HS-5 (cell line): ENCODE results near the gene ACTR5.

Experiments used
- DNase-seq: peaks from one replicate; pipeline ENCODE4 v3.0.0-alpha.2; 2012; ENCODE audit warnings: low read depth

ACTR5 gene

DNA sequence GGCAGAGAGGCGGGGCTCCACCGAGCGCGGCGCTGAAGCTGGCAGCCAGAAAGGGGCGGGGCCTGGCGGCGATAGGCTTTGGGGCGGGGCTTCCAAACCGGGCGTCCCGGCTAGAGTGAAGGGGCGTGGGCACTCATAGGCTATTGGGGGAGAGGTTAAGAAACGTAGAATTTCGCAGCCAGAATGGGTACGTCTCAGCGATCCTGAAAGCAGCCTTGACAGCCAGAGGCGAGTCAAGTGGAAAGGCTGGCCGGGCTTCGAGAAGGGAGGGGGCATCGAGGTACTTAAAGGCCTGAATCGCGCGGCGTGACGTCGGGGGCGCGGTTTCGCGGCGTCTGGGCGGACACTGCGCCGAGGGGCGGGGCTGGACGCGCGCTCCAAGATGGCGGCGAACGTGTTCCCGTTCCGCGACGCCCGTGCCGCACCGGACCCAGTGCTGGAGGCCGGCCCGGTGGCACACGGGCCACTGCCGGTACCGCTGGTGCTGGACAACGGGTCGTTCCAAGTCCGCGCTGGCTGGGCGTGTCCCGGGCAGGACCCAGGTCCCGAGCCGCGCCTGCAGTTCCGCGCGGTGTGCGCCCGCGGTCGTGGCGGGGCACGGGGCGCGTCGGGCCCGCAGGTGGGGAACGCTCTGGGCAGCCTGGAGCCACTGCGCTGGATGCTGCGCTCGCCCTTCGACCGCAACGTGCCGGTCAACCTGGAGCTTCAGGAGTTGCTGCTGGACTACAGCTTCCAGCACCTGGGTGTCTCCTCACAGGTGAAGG is at the start of gene ACTR5:
TSS of gene ACTR5 (plus strand) at position 364 of the 764 bp plus-strand sequence. CDS start at position 383, 19 bp downstream.
- DNase-seq = peak; percentile 86

DNA sequence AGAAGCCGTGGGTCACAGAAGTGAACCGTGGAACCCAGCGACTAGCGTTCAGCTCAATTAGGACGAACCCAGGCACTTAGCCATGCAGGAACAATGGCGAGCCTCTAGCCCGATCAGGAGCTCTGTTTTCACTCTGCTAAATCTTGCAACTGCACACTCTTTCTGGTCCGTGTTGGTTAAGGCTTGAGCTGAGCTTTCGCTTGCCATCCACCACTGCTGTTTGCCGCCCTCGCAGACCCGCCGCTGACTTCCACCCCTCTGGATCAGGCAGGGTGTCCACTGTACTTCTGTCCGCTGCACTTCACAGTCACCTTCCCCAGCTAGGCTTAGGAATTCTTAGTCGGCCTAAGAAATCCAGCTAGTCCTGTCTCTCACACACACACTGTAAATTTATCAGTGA is 49.7 kb upstream of the ACTR5 start:
- DNase-seq = no peak

DNA sequence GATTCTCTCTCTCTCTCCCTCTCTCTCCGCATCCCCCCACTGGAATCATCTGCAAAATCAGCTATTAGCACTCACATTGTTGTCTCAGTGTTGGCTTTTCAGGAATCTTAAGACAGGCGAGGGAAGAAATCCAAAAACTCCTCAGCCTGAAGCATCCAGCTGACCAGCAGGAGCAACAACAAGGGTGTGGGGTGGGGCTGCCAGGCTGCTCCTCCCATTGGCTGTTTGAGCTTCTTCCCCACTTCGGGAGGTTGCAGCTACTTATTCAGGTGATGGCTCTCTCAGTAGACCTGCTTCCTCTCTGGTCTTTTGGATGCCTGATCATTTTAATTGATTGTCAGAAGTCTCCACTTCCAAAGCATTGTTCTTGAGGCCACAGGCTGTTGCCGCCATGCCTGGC is 48.1 kb upstream of the ACTR5 start:
- DNase-seq = no peak

DNA sequence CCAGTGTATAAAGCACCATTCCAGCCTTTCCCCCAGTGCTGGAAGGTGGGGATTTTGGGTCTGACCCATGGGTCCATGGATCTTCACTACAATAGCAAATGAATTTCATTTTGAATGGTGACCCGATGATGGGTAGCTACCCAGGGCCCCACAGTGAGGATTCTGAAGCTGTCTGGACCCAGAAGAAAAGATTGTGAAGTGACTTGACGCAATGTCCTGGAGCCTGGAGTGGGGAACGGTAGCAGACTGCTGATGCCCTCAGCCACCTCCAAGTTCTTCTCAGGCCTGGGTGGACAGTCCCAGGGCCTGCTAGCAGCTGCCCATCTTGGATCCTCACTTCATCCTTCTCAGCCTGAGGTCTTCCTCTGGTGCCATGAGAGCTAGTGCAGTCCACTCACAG is 47.3 kb upstream of the ACTR5 start:
- no peak for DNase-seq

DNA sequence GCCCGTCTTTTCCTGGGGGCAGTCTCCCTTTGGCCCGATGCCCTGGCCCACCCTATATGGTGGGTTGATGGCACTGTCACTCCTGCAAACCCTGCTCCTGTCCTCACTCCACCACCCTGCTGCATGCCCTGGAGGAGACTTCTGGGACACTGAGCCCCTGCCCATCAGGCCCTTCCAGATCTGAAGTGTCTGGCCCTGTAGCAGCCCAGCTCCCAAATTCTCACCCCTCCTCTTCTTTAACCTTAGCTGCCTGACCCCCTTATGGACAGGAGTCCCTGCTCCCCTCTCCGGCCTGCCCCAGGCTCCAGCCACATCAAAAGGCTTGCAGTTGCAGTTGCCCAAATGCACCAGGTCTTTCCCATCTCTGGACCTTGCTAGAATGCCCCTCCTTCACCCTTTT is 44.7 kb upstream of the ACTR5 start:
- no peak for DNase-seq

DNA sequence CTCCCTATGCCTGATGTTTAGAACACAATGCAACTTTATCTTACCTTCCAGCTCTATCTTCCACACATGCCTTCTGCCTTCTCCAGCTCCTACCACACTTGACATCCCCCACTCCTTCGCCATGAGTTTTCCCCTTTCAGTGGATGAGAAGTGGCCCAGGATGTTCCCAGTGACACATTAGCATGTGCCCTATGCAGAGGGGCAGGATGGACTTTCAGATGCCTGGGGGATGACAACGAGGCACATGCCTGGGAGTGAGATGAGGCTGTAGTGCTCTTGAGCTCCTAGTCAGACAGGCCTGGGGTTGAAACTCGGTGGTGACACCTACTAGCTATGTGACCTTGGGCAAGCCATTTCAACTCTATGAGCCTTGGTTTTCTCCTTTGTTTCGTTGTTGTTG is 44.1 kb upstream of the ACTR5 start:
- no peak for DNase-seq

DNA sequence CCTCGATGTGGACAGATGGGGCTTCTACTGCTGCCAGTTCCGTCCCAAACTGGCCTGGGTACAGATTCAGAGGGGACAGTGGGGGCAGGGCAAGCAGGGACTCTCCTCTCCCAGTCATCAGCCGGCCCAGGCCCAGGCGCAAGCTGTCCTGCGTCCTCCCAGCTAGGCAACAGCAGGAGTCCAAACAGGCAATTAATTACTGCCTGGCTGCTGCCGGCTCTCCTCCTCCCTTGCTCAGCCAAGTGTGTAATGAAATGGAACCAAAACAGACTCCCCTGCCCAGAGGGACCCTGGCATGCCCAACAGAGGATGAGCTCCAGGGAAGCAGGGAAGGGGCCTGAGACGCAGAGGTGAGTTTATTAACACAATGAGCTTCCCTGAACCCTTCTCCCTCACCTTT is 41.8 kb upstream of the ACTR5 start:
- no peak for DNase-seq

DNA sequence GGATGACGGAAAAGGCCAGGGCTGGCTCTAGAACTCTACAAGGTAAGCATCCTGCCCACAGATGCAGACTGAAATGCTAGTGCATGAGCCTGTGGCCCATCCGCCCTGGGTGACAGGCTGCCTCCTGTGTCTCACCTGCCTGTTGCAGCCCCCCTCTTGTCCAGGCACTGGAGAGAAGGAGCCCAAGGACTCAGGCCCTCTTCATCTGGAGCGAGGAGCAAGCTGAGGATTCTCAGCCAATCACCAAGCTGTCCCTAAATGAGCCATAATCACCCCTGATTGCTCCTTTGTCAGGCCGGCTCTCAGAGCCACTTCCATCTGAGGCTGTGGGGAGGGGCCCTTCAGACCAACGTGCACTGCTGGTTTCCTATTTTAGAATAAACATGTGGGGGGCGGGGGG is 34.0 kb upstream of the ACTR5 start:
- no peak for DNase-seq

DNA sequence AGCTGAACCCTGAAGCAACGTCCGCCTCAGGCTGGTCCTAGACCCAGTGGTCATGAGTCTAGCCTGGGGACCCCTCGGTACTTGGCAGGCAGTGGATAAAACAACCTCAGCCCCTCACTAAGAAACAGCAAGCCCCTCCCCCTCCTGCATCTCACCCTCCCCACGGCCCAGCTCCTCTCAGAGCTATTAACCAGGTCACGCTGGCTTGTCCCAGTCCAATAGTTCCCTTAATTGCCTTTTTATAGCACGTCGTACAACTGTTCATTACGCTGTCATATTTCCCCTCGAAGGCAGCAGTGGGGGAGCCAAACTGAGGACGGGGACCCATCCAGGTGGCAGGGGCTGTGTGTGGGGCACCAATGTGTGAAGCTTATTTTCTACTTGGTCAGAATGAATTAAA is 32.6 kb upstream of the ACTR5 start:
- no peak for DNase-seq

DNA sequence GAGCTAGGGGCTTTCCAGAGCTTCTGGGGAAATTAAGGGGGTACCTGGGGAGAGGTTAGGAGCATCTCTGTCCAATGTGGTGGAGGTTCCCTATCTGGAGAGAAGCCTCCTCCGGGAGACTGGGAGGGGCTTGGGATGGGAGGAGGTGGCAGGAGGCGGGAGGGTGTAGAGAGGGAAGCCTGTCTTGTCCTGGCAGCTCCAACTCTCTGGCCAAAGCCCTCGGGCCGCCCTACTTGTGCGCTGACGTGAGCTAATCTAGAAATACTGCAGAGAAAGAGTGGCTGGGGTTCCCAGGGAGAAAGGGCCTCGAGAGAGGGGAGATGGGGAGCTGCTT is 25.6 kb upstream of the ACTR5 start:
- no peak for DNase-seq

DNA sequence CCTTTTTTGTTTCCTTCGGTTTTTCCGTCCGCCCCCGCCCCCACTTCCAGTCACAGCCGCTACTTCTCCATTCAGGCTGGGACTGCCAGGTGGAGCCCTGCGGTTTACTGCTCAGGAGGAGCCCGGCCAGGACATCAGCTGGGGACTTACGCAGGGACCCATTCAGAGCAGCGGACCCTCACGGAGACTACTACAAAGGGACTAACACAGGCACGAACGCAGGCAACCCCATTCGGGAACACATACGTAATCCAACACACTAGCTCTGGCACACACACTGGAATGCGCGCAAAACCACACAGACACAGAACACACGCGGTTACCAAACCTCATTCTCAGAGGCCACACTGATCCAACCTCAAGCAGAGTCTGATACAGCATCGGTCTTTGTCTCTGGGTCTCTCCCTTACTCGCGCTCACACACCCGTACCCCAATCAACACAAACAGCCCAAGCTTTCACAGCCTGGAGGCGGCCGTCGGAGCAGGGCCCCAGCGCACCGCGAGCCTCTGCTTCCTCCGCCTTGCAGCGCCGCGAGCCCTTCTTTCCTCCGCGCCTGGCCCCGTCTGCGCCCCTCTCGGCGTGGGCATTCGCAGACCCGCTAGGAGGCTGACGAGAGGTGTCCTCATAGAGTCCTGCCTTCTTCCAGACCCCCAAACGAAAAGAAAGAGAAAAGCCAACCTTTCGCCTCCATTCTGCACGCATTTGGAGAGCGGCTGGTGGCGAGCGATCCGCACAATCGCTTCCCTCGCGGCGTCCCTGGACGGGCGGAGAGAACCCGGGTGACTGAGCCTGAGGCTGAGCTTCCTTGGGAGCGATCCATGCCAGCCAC is 25.0 kb upstream of the ACTR5 start:
- DNase-seq = no peak

DNA sequence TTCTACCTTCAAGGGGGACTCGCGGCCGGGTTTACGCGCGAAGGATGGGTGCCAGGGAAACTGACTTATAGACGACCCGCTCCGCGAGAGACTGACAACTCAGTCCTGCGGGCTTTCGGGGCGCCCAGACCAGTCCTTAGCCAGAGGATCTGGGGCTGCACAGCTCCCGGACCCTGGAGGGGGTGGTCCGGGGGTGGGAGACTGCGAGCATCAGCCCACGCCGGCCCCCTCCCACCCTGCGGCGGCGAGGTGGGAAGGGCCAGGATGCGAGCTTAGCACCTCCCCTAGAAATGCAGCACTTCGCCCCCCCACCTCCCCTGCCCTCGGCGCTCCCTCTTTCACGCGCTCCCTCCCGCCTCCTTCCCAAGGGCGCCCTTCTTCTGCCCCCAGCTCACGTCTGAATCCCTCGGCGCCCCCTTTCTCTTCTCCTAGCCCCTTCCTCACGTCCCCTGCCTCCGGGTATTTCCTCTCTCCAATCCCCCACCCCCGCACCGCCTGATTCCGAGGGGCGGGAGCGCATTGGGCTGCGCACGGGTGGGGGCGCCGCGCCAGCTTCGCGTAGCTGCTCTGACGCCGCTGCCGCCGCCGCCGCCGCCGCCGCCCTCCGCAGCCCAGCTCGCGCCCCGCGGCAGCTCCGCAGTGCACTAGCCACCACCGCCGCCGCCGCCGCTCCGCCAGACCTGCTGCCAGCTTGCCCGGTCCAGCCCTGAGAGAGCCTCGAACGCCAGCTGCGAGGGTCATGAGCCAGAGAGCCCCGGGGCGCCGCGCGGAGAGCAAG is 24.2 kb upstream of the ACTR5 start, which contains the start of gene SLC32A1:
TSS of gene SLC32A1 (plus strand) at position 639 of the 778 bp plus-strand sequence. CDS start 239 bp downstream, outside the sequence.
- DNase-seq = no peak

DNA sequence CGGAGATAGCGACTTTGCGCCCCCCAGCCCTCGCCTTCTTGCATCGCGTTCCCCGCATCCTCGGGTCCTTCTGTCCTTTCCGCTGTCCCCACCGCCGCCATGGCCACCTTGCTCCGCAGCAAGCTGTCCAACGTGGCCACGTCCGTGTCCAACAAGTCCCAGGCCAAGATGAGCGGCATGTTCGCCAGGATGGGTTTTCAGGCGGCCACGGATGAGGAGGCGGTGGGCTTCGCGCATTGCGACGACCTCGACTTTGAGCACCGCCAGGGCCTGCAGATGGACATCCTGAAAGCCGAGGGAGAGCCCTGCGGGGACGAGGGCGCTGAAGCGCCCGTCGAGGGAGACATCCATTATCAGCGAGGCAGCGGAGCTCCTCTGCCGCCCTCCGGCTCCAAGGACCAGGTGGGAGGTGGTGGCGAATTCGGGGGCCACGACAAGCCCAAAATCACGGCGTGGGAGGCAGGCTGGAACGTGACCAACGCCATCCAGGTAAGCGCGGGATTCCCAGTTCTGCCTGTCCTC is 23.6 kb upstream of the ACTR5 start:
- no peak for DNase-seq

DNA sequence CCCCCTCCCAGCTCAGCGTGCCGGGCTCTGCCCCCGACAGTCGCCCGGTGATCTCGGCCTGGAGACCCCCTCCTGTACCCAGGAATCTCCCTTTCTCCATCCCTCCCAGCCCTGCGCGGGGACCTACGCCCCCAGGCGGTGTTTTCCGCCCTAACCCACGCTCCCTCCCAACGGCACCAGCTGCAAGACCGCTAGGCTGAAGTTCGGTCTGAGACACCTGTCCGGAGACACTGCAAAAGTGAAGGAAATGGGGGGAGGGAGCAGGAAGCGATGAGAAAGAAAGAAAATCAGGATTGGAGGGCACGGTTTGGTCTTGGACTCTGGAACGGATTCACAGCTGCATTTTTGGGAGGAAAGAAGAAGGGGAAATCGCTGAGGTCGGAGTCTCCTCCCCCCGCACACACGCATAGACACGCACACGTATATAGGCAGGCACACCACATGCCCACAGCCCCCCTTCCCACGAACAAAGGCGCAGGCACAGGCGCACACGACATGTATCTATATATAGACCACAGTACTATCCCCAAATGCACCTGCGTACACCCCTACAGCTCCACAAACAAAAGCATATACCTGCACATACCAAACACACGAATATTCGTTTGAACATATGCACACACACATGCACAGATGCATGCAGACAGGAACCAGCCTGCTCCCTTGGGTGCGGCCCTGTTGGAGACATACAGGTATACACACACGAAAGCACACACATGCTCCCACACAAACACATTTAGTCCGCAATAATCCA is 22.9 kb upstream of the ACTR5 start:
- no peak for DNase-seq

DNA sequence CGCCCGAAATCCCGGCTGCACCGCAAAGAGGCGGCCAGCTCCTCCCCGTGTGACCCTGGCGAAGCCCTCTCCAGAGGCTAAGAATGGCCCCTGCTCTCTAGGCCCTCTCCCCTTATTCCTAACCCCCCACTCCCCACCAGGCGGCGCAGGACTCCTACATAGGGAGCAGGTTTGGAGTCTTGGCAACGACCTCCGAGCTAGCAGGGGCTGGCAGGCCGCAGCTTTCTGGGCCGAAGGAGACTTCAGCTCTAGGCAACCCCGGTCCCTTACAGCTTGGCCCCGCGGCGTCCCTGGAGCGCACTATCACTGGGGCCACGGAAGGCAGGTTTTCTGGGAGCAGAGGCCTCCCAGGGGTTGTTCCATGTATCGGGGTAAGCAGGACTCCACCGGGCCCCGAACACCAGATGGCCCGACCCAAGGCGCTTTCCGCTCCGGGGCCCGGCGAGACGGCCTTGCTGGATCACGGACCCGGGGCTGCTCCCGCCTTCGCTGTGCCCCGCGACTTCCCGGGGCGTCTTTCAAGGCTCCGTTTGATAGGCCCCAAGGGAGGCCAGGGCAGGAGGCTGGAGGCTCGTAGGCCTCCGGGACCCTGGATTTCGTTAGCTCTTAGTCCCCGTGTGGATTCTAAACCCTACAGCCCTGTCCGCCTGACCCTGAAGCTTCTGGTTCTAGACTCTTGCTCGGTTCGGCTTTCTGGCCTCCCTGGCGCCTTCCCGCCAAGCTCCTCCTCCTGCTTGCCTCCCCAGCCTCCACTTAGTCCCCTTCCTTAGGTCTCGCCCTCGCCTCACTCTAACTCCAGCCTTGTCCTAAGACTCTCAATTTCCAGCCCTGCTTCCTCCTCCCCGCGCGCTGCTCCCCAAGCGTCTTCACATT is 22.1 kb upstream of the ACTR5 start:
- no peak for DNase-seq

DNA sequence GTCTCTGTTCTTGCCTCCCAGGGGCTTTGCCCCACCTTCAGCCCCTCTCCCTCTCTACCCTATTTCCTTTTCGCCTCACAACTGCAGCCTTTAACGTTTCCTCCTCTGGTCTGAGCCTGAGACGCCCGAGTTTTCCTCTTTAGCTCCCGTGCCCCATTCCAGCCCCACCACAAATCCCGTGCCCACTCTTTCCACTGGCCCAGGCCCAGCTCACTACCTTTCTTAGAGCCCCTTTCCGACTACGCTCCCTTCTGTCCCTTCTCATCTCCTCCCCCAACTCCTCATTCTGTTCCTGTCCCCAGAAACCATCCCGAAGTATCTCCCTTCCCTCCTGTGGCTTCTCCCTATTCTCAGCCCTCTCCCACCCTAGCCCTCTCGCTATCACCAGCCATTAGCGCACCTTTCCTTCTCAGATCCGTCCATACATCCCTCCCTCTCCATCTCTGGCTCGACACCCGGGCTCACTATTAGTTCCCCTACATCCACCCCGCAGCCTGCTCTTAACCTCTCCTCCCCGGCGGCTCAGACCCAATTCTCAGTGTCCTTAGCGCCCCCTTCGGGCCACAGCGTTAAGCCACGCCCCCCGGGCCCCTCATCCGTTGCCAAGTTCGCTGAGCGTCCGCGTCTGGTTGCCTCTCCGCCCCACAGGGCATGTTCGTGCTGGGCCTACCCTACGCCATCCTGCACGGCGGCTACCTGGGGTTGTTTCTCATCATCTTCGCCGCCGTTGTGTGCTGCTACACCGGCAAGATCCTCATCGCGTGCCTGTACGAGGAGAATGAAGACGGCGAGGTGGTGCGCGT is 21.3 kb upstream of the ACTR5 start:
- no peak for DNase-seq

DNA sequence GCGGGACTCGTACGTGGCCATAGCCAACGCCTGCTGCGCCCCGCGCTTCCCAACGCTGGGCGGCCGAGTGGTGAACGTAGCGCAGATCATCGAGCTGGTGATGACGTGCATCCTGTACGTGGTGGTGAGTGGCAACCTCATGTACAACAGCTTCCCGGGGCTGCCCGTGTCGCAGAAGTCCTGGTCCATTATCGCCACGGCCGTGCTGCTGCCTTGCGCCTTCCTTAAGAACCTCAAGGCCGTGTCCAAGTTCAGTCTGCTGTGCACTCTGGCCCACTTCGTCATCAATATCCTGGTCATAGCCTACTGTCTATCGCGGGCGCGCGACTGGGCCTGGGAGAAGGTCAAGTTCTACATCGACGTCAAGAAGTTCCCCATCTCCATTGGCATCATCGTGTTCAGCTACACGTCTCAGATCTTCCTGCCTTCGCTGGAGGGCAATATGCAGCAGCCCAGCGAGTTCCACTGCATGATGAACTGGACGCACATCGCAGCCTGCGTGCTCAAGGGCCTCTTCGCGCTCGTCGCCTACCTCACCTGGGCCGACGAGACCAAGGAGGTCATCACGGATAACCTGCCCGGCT is 20.6 kb upstream of the ACTR5 start:
- no peak for DNase-seq

DNA sequence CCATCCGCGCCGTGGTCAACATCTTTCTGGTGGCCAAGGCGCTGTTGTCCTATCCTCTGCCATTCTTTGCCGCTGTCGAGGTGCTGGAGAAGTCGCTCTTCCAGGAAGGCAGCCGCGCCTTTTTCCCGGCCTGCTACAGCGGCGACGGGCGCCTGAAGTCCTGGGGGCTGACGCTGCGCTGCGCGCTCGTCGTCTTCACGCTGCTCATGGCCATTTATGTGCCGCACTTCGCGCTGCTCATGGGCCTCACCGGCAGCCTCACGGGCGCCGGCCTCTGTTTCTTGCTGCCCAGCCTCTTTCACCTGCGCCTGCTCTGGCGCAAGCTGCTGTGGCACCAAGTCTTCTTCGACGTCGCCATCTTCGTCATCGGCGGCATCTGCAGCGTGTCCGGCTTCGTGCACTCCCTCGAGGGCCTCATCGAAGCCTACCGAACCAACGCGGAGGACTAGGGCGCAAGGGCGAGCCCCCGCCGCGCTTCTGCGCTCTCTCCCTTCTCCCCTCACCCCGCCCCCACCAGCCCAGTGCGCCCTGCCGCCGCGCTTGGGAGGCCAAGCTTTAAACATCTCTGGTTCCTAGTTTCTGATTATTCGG is 20.0 kb upstream of the ACTR5 start:
- DNase-seq = no peak
